ENCODE measurements around the gene FAM174C.

GRCh38 chr19:1269065-1269477 is 6.3 kb upstream of the FAM174C start, which contains the start of gene CIRBP:
- TF ChIP-seq CTCF (IDR thresholded peaks at IDR 0.05; ENCODE audit: insufficient read depth, low read length, poor library complexity, severe bottlenecking), result no peak
- TF ChIP-seq EZH2phosphoT487 (conservative IDR thresholded peaks at IDR 0.05; ENCODE audit: low read length), result no peak
